Measurements from ENCODE around the gene SLC30A5.

DNA sequence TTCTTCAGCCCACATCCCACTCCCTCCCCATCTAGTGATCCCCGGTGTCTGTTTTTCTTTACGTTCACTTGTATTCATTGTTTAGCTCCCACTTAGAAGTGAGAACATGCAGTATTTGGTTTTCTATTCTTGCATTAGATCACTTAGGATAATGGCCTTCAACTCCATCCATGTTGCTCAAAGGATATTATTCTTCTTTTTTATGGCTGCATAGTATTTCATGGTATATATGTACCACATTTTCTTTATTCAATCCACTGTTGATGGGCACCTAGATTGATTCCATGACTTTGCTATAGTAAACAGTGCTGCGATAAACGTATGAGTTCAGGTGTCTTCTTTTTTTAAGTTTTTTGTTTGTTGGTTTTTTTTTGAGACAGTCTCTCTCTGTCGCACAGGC lies 44.0 kb downstream of the SLC30A5 start:
- TF ChIP-seq, protein P1, sequence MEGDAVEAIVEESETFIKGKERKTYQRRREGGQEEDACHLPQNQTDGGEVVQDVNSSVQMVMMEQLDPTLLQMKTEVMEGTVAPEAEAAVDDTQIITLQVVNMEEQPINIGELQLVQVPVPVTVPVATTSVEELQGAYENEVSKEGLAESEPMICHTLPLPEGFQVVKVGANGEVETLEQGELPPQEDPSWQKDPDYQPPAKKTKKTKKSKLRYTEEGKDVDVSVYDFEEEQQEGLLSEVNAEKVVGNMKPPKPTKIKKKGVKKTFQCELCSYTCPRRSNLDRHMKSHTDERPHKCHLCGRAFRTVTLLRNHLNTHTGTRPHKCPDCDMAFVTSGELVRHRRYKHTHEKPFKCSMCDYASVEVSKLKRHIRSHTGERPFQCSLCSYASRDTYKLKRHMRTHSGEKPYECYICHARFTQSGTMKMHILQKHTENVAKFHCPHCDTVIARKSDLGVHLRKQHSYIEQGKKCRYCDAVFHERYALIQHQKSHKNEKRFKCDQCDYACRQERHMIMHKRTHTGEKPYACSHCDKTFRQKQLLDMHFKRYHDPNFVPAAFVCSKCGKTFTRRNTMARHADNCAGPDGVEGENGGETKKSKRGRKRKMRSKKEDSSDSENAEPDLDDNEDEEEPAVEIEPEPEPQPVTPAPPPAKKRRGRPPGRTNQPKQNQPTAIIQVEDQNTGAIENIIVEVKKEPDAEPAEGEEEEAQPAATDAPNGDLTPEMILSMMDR (IDR thresholded peaks at IDR 0.05 in 2 of 3, conservative IDR thresholded peaks at IDR 0.05 in 1 of 3; ENCODE audit: borderline replicate concordance in 1 of 3, insufficient read depth in 1 of 3, low read depth in 2 of 3, low read length in 2 of 3): no peak
- no peak for TF ChIP-seq POLR2A (IDR thresholded peaks at IDR 0.05; ENCODE audit: borderline replicate concordance, extremely low read depth, insufficient read depth, insufficient read length)
- TF ChIP-seq POLR2AphosphoS5 (IDR thresholded peaks at IDR 0.05; ENCODE audit: low read depth, low read length): no peak
- TF ChIP-seq ZFX (IDR thresholded peaks at IDR 0.05): no peak
- no peak for TF ChIP-seq TCF7L2 (IDR thresholded peaks at IDR 0.05; ENCODE audit: borderline replicate concordance, extremely low read depth, insufficient read depth, insufficient read length)
- TF ChIP-seq, protein P2, sequence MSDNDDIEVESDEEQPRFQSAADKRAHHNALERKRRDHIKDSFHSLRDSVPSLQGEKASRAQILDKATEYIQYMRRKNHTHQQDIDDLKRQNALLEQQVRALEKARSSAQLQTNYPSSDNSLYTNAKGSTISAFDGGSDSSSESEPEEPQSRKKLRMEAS (IDR thresholded peaks at IDR 0.05): no peak
- no peak for TF ChIP-seq EZH2 (IDR thresholded peaks at IDR 0.05)
- no peak for TF ChIP-seq RAD21 (IDR thresholded peaks at IDR 0.05; ENCODE audit: low read depth)
